OCI-LY7 (cell line): ENCODE results near the gene SST. TPM values are rescaled to one million over a fixed set of nuclear protein-coding genes. Genes with fewer than 3 reads are reported as not detected.

Source experiments
- BruUV-seq: library from RNA; stranded (reverse); fragments of 400-500 nt; replicated peaks from 2 replicates; lab custom pipeline; 2021; lab: Mats Ljungman, UMichigan
- CTCF ChIA-PET: fragments of 300-600 bp; sonication (Branson Sonifier 250); formaldehyde crosslinking; loops from one replicate; lab custom pipeline; 2022; ENCODE audit warnings: antibody characterized with exemption; ENCODE audit not compliant: unreplicated experiment; lab: Charles Lee
- POLR2A ChIA-PET: fragments of 300-600 bp; sonication (Branson Sonifier 250); formaldehyde crosslinking; loops from one replicate; lab custom pipeline; 2022; ENCODE audit warnings: antibody characterized with exemption; lab: Charles Lee
- DNase-seq: peaks from one replicate; pipeline ENCODE4 v3.0.0-alpha.2; 2015; ENCODE audit warnings: low spot score
- H2AFZ ChIP-seq: fragments of 200-600 bp; sonication (generic), shearing (Covaris generic); 2 replicates; pipeline ENCODE4 v1.6.1; 2014; ENCODE audit warnings: mild to moderate bottlenecking, antibody characterized with exemption, low read length, moderate library complexity
- H3K27ac ChIP-seq: fragments of 200-600 bp; sonication (generic); 2 replicates; pipeline ENCODE4 v1.5.1; 2014; ENCODE audit warnings: mixed run types, low read depth, mild to moderate bottlenecking, moderate library complexity, low read length, inconsistent platforms; ENCODE audit not compliant: poor library complexity, severe bottlenecking
- H3K36me3 ChIP-seq: fragments of 200-600 bp; sonication (generic); 2 replicates; pipeline ENCODE4 v1.6.1; 2014; ENCODE audit warnings: mild to moderate bottlenecking, antibody characterized with exemption, low read length, moderate library complexity, mixed read lengths; ENCODE audit not compliant: insufficient read depth
- H3K4me1 ChIP-seq: fragments of 200-600 bp; sonication (generic); 2 replicates; pipeline ENCODE4 v1.5.1; 2014; ENCODE audit warnings: mild to moderate bottlenecking, low read length; ENCODE audit not compliant: insufficient read depth, poor library complexity, severe bottlenecking
- H3K4me2 ChIP-seq: fragments of 200-600 bp; sonication (generic); 2 replicates; pipeline ENCODE4 v1.6.1; 2014; ENCODE audit warnings: mild to moderate bottlenecking, low read length
- H3K4me3 ChIP-seq: fragments of 200-600 bp; sonication (generic); 2 replicates; pipeline ENCODE4 v1.5.1; 2014; ENCODE audit warnings: mild to moderate bottlenecking, low read depth, low read length; ENCODE audit not compliant: poor library complexity, severe bottlenecking
- H3K79me2 ChIP-seq: fragments of 200-600 bp; sonication (generic); 2 replicates; pipeline ENCODE4 v1.6.1; 2016; ENCODE audit warnings: low read depth, mild to moderate bottlenecking, low read length, moderate library complexity, mixed read lengths; ENCODE audit not compliant: insufficient read depth
- H3K9me2 ChIP-seq: fragments of 200-600 bp; sonication (generic); 2 replicates; pipeline ENCODE4 v1.6.1; 2016; ENCODE audit warnings: mild to moderate bottlenecking, low read length, mixed read lengths; ENCODE audit not compliant: insufficient read depth
- H3K9me3 ChIP-seq: fragments of 200-600 bp; sonication (generic); 2 replicates; pipeline ENCODE4 v1.6.1; 2014; ENCODE audit warnings: mild to moderate bottlenecking, mixed run types, low read length, mixed read lengths
- H4K20me1 ChIP-seq: fragments of 200-600 bp; sonication (generic); 2 replicates; pipeline ENCODE4 v1.6.1; 2014; ENCODE audit warnings: mild to moderate bottlenecking, antibody characterized with exemption, low read length, moderate library complexity, mixed read lengths; ENCODE audit not compliant: insufficient read depth
- EZH2phosphoT487 ChIP-seq: fragments of 200-600 bp; sonication (generic); IDR thresholded peaks from 2 replicates; pipeline ENCODE4 v1.6.1; 2018; ENCODE audit warnings: low read depth, borderline replicate concordance, mild to moderate bottlenecking, mixed run types, antibody characterized with exemption, low read length, moderate library complexity, mixed read lengths
- intact Hi-C: fragments of 100-400 bp; cut with micrococcal nuclease; formaldehyde crosslinking; loops from one replicate; pipeline ENCODE4 v1.10.0; 2022; ENCODE audit not compliant: unreplicated experiment
- total RNA-seq, 2 experiments: library from RNA; depleted of rRNA in 1 of 2; stranded (reverse); fragments of >200 nt in 1 of 2; shearing (Covaris generic) in 1 of 2; gene quantifications; 2 replicates each; pipeline ENCODE4 v1.2.3, GENCODE V29; 2014 to 2022
- TF ChIP-seq, protein P1 (sequence below): fragments of 200-600 bp; sonication (generic); conservative IDR thresholded peaks from 2 replicates; pipeline ENCODE4 v1.5.1; 2014; ENCODE audit warnings: mild to moderate bottlenecking, antibody characterized with exemption, low read length, moderate library complexity, mixed read lengths

The SST gene
- total RNA-seq, 2 experiments from 2014 or later = not detected

DNA sequence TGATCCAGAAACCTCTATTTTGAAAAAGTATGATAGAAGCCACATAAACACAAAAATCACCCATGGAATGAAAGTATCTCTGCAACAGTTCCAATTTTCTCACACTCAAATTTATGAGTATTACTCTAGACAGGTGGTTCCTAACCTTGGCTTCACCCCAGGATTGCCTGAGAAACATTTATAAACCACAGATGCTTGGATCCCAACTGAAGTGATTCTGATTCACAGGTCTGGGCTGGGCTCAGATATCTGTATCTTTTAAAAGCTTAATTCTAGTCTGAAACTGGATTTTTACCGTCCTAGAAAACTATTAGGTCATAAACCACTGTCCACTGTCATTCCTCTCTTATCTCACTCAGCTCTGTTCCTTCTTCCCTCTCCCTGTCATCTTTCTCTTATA, 7.4 kb upstream of the SST start:
- BruUV-seq = no TSS peak
- no peaks in the 10 kb centered on the region for H4K20me1 ChIP-seq
- TF ChIP-seq, protein P1, sequence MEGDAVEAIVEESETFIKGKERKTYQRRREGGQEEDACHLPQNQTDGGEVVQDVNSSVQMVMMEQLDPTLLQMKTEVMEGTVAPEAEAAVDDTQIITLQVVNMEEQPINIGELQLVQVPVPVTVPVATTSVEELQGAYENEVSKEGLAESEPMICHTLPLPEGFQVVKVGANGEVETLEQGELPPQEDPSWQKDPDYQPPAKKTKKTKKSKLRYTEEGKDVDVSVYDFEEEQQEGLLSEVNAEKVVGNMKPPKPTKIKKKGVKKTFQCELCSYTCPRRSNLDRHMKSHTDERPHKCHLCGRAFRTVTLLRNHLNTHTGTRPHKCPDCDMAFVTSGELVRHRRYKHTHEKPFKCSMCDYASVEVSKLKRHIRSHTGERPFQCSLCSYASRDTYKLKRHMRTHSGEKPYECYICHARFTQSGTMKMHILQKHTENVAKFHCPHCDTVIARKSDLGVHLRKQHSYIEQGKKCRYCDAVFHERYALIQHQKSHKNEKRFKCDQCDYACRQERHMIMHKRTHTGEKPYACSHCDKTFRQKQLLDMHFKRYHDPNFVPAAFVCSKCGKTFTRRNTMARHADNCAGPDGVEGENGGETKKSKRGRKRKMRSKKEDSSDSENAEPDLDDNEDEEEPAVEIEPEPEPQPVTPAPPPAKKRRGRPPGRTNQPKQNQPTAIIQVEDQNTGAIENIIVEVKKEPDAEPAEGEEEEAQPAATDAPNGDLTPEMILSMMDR = no peak
- TF ChIP-seq EZH2phosphoT487 = no peak
- H3K9me3 ChIP-seq = no peaks in the 10 kb centered on the region
- no peaks in the 10 kb centered on the region for H3K4me1 ChIP-seq
- H3K79me2 ChIP-seq = no peaks in the 10 kb centered on the region
- CTCF ChIA-PET = no interaction called here
- H3K4me2 ChIP-seq = no peak overlapping the region
- no peak for DNase-seq
- intact Hi-C loops = loop anchor here (5.0 kb wide), 1 partner anchor 245 kb away; no protein-coding TSS in a partner anchor
- H3K9me2 ChIP-seq = no peaks in the 10 kb centered on the region
- no peak overlapping the region for H2AFZ ChIP-seq
- no peak overlapping the region for H3K27ac ChIP-seq
- H3K36me3 ChIP-seq = no peaks in the 10 kb centered on the region
- POLR2A ChIA-PET = interaction anchor here (0.7 kb wide), 1 partner anchor 1450 kb away, joined by 3 read pairs; no protein-coding TSS in a partner anchor
- H3K4me3 ChIP-seq = no peak overlapping the region

DNA sequence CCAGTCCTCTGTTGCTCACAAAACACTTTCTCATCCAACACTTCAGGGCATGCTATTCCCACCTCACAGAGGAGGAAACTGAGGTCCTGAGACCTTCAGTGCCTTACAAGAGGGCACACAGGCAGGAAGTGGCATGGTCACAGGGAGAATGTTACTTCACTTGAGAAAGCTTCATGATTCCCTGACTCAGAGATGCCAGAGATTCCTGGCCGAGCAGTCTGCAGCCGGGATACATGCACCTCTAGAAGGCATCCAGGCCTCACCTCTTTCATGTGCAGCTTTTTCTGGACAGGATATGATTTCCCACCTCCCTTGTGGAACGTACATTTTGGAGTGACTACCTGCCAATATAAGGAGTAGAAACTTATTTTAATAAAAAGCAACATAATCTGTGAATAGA, 2.8 kb upstream of the SST start:
- intact Hi-C loops = no loop called here
- Histone ChIP-seq H4K20me1 (no peaks in the 10 kb centered on the region), H3K27ac (no peak overlapping the region), H3K4me2 (no peak overlapping the region), H3K9me2 (no peaks in the 10 kb centered on the region), H3K4me3 (no peak overlapping the region), H3K4me1 (no peaks in the 10 kb centered on the region), H2AFZ (no peak overlapping the region), H3K36me3 (no peaks in the 10 kb centered on the region), H3K79me2 (no peaks in the 10 kb centered on the region), H3K9me3 (no peaks in the 10 kb centered on the region)
- no peak for TF ChIP-seq EZH2phosphoT487
- TF ChIP-seq, protein P1 = no peak
- ChIA-PET POLR2A (no interaction called here), CTCF (no interaction called here)
- no peak for DNase-seq
- BruUV-seq = no TSS peak

DNA sequence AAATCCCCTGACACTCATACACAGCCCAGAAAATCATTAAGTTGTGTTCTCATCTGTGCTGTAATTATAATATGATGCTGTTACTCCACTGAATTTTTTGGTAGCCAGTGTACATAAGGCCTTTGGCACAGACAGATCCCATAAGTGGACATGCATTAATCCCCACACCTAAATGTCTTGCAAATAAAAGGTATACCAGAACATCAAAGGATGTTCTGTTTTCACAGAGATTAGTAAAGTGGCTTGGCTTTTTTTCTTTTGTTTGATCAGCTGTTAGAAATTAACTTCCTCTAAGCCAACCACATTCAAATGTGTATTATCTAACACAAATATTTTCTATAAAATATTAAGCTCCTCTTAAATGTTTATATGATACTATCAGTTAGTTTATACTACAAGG, 2.7 kb downstream of the SST start:
- no peak for TF ChIP-seq EZH2phosphoT487
- TF ChIP-seq, protein P1 = no peak
- ChIA-PET POLR2A (interaction anchor here (0.7 to 1.1 kb wide), 3 partner anchors 8 to 26 kb away, joined by 3 to 7 read pairs (median 3); no protein-coding TSS in a partner anchor), CTCF (no interaction called here)
- no peaks in the 10 kb centered on the region for H3K4me1 ChIP-seq
- H3K9me2 ChIP-seq = no peaks in the 10 kb centered on the region
- intact Hi-C loops = no loop called here
- no peak for DNase-seq
- H3K4me3 ChIP-seq = no peak overlapping the region
- H3K27ac ChIP-seq = no peak overlapping the region
- no peak overlapping the region for H2AFZ ChIP-seq
- no peaks in the 10 kb centered on the region for H4K20me1 ChIP-seq
- no peaks in the 10 kb centered on the region for H3K36me3 ChIP-seq
- no TSS peak for BruUV-seq
- H3K79me2 ChIP-seq = no peaks in the 10 kb centered on the region
- no peaks in the 10 kb centered on the region for H3K9me3 ChIP-seq
- H3K4me2 ChIP-seq = no peak overlapping the region
